Neural cell (in vitro differentiated cells): ENCODE results near the gene ATP2C1. TPM values are rescaled to one million over a fixed set of nuclear protein-coding genes. Genes with fewer than 3 reads are reported as not detected.

Experiments
- H2AFZ ChIP-seq: fragments of 200-600, 300-800 bp; sonication (generic), shearing (Covaris generic); 2 replicates; pipeline ENCODE4 v1.6.0; 2014; ENCODE audit warnings: low read depth, mild to moderate bottlenecking, antibody characterized with exemption, low read length, moderate library complexity
- H3F3A ChIP-seq: fragments of 200-600 bp; shearing (Covaris generic); 2 replicates; pipeline ENCODE4 v1.6.1; 2016; ENCODE audit warnings: mild to moderate bottlenecking, moderate library complexity, mixed read lengths, antibody characterized with exemption, low read length; ENCODE audit not compliant: insufficient read depth, poor library complexity, severe bottlenecking
- H3K27ac ChIP-seq: fragments of 200-600, 300-800 bp; sonication (generic), shearing (Covaris generic); 2 replicates; pipeline ENCODE4 v1.5.1; 2014; ENCODE audit warnings: mild to moderate bottlenecking, low read length, moderate library complexity
- H3K27me3 ChIP-seq: fragments of 300-800, 200-600 bp; sonication (generic), shearing (Covaris generic); 2 replicates; pipeline ENCODE4 v1.6.0; 2014; ENCODE audit warnings: mild to moderate bottlenecking, low read depth, low read length, moderate library complexity; ENCODE audit not compliant: insufficient read depth
- H3K36me3 ChIP-seq: fragments of 300-800, 200-600 bp; sonication (generic), shearing (Covaris generic); 2 replicates; pipeline ENCODE4 v1.5.1; 2014; ENCODE audit warnings: mild to moderate bottlenecking, antibody characterized with exemption, low read length, moderate library complexity; ENCODE audit not compliant: insufficient read depth
- H3K4me2 ChIP-seq: fragments of 300-800, 200-600 bp; sonication (generic), shearing (Covaris generic); 2 replicates; pipeline ENCODE4 v1.6.0; 2014; ENCODE audit warnings: mild to moderate bottlenecking, low read length
- H3K4me3 ChIP-seq: fragments of 300-800, 200-600 bp; sonication (generic), shearing (Covaris generic); 2 replicates; pipeline ENCODE4 v1.5.1; 2014; ENCODE audit warnings: mild to moderate bottlenecking, low read length, moderate library complexity
- H3K79me2 ChIP-seq: fragments of 200-600 bp; shearing (Covaris generic); replicated peaks from 2 replicates; pipeline ENCODE4 v1.6.0; 2014; ENCODE audit warnings: mild to moderate bottlenecking, low read length, moderate library complexity; ENCODE audit not compliant: insufficient read depth
- H3K9ac ChIP-seq: fragments of 300-800, 200-600 bp; sonication (generic), shearing (Covaris generic); 2 replicates; pipeline ENCODE4 v1.6.1; 2016; ENCODE audit warnings: mild to moderate bottlenecking, low read length, mixed read lengths
- H3K9me2 ChIP-seq: fragments of 200-600 bp; shearing (Covaris generic); 2 replicates; pipeline ENCODE4 v1.6.1; 2016; ENCODE audit warnings: mild to moderate bottlenecking, low read length, mixed read lengths; ENCODE audit not compliant: insufficient read depth
- H3K9me3 ChIP-seq: fragments of 200-600, 300-800 bp; sonication (generic), shearing (Covaris generic); 2 replicates; pipeline ENCODE4 v1.6.1; 2016; ENCODE audit warnings: mild to moderate bottlenecking, mixed run types, low read length, moderate library complexity, mixed read lengths
- H4K20me1 ChIP-seq: fragments of 200-600 bp; shearing (Covaris generic); 2 replicates; pipeline ENCODE4 v1.6.1; 2016; ENCODE audit warnings: mild to moderate bottlenecking, mixed run types; ENCODE audit not compliant: insufficient read depth
- EP300 ChIP-seq: fragments of 450-650 bp; conservative IDR thresholded peaks from 2 replicates; pipeline ENCODE4 v1.6.1; 2014; ENCODE audit warnings: antibody characterized with exemption, mild to moderate bottlenecking, moderate library complexity; ENCODE audit not compliant: poor library complexity, severe bottlenecking
- EZH2 ChIP-seq: fragments of 200-600, 300-800 bp; shearing (Covaris generic), sonication (generic); IDR thresholded peaks from 2 replicates; pipeline ENCODE4 v1.6.1; 2014; ENCODE audit warnings: antibody characterized with exemption, low read length, borderline replicate concordance, mild to moderate bottlenecking; ENCODE audit not compliant: insufficient read depth, poor library complexity, severe bottlenecking
- MXI1 ChIP-seq: fragments of 450-650 bp; conservative IDR thresholded peaks from 2 replicates; pipeline ENCODE4 v1.6.1; 2014; ENCODE audit warnings: antibody characterized with exemption, mild to moderate bottlenecking; ENCODE audit not compliant: poor library complexity, severe bottlenecking
- POLR2AphosphoS5 ChIP-seq: IDR thresholded peaks from 2 replicates; pipeline ENCODE4 v1.6.1; 2012
- RAD21 ChIP-seq: fragments of 450-650 bp; conservative IDR thresholded peaks from 2 replicates; pipeline ENCODE4 v1.6.1; 2014; ENCODE audit warnings: antibody characterized with exemption, mild to moderate bottlenecking, moderate library complexity
- SMC3 ChIP-seq: fragments of 450-650 bp; conservative IDR thresholded peaks from 2 replicates; pipeline ENCODE4 v1.6.1; 2014; ENCODE audit warnings: antibody characterized with exemption, mild to moderate bottlenecking, moderate library complexity; ENCODE audit not compliant: poor library complexity
- TAF1 ChIP-seq: IDR thresholded peaks from 2 replicates; pipeline ENCODE4 v1.6.1; 2012; ENCODE audit warnings: low read depth
- polyA plus RNA-seq: library from polyadenylated mRNA; depleted of rRNA; stranded (reverse); fragments of >200 nt; gene quantifications from 2 replicates; pipeline ENCODE4 v1.2.3, GENCODE V29; 2014
- TF ChIP-seq, protein P1 (sequence below): fragments of 450-650 bp; IDR thresholded peaks from 2 replicates; pipeline ENCODE4 v1.5.1; 2014; ENCODE audit warnings: antibody characterized with exemption, mild to moderate bottlenecking, moderate library complexity; ENCODE audit not compliant: poor library complexity, severe bottlenecking
- TF ChIP-seq, protein P2 (sequence below): IDR thresholded peaks from 2 replicates; pipeline ENCODE4 v1.6.1; 2012; ENCODE audit warnings: borderline replicate concordance

The ATP2C1 gene
- polyA plus RNA-seq, 1 donor from 2014 or later = 134 TPM

DNA sequence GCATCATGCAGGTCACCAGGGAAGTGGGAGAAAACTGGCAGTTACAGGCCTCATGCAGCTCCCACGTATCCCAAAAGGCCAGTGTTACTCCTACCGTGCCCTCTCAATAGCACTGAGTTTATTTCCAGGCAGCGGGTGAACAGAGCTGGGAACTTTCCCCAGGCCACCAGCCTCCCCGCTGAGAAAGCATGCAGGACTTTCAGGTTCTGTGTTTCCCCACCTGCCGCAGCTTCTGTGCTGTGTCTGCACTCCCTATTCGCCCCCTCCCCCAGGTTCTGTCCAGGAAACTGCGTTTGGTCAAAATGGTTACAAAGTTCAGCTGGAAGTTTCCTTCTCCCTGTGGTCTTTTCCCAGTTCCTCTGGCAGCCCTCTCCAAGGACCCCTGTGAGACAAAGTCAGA lies 154.1 kb downstream of the ATP2C1 start:
- no peaks in the 10 kb centered on the region for H4K20me1 ChIP-seq
- H3K9me3 ChIP-seq = no peaks in the 10 kb centered on the region
- H3K36me3 ChIP-seq = no peaks in the 10 kb centered on the region
- no peak overlapping the region for H3K9ac ChIP-seq
- H3K4me2 ChIP-seq = no peak overlapping the region
- no peak overlapping the region for H3K27ac ChIP-seq
- no peaks in the 10 kb centered on the region for H3F3A ChIP-seq
- H3K27me3 ChIP-seq = no peaks in the 10 kb centered on the region
- no peak overlapping the region for H3K4me3 ChIP-seq
- TF ChIP-seq EZH2 = no peak
- H3K9me2 ChIP-seq = no peaks in the 10 kb centered on the region
- no peaks in the 10 kb centered on the region for H3K79me2 ChIP-seq
- no peak overlapping the region for H2AFZ ChIP-seq

DNA sequence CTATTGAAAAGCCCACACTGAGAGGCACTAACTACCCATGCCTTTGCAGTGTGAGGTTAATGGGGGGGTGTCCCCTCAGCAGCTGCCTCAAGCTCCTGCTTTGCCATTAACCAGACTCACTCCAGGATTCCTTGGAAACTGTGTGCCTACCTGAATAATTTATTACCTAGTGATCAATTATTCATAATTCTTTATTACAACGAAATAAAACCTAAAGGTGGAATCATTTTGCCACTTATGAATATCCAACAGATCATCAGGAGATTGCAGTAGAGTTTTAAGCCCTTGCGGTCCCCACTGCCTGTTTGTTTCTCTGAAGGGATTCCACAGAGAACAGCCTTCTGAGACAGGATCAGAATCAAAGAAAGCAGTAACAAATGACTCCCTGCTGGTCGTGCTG lies 156.1 kb downstream of the ATP2C1 start:
- H3K27me3 ChIP-seq = no peaks in the 10 kb centered on the region
- TF ChIP-seq, protein P1, sequence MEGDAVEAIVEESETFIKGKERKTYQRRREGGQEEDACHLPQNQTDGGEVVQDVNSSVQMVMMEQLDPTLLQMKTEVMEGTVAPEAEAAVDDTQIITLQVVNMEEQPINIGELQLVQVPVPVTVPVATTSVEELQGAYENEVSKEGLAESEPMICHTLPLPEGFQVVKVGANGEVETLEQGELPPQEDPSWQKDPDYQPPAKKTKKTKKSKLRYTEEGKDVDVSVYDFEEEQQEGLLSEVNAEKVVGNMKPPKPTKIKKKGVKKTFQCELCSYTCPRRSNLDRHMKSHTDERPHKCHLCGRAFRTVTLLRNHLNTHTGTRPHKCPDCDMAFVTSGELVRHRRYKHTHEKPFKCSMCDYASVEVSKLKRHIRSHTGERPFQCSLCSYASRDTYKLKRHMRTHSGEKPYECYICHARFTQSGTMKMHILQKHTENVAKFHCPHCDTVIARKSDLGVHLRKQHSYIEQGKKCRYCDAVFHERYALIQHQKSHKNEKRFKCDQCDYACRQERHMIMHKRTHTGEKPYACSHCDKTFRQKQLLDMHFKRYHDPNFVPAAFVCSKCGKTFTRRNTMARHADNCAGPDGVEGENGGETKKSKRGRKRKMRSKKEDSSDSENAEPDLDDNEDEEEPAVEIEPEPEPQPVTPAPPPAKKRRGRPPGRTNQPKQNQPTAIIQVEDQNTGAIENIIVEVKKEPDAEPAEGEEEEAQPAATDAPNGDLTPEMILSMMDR = no peak
- H3K4me3 ChIP-seq = no peak overlapping the region
- no peak overlapping the region for H2AFZ ChIP-seq
- no peak overlapping the region for H3K9ac ChIP-seq
- H4K20me1 ChIP-seq = no peaks in the 10 kb centered on the region
- H3K4me2 ChIP-seq = no peak overlapping the region
- no peak overlapping the region for H3K27ac ChIP-seq
- no peaks in the 10 kb centered on the region for H3K9me2 ChIP-seq
- no peaks in the 10 kb centered on the region for H3K9me3 ChIP-seq
- no peaks in the 10 kb centered on the region for H3K36me3 ChIP-seq
- H3K79me2 ChIP-seq = no peaks in the 10 kb centered on the region
- no peaks in the 10 kb centered on the region for H3F3A ChIP-seq

DNA sequence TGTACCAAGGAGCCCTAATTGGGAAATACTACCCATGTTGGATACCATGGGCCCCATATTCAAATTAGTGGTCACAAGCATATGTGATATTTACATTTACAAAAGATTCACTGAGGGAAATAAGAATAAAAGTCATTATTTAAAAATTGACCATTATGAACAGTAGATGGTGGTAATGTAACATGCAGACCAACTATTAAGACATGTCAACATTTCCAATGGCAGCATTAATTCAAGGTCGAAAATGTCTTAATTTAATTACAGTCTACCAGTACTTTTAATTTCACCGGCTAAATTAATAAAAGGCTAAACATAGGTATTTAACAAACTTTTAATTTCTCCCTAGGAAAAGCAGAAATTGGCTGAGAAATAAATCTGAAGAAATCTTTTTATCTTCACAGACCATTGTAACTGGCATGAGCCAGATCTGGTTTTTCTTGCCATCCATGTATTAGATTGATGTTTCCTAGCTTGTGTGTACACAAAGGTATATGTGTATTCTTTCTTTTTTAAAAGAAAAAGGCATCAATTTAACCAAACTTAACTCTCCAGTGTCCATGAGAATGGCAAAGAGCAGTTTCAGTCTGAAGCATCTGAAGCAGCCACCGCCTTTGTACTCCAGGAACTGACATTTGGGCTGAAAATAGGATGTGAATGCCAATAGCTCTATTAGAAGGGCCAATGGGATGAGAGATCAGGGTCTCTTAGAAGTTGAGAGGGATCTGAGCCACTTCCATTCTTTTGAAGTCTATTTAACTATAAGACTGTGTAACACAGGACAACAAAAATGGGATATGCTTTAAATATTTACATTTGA lies 159.4 kb downstream of the ATP2C1 start:
- no peaks in the 10 kb centered on the region for H3K36me3 ChIP-seq
- no peak for TF ChIP-seq TAF1
- TF ChIP-seq, protein P2, sequence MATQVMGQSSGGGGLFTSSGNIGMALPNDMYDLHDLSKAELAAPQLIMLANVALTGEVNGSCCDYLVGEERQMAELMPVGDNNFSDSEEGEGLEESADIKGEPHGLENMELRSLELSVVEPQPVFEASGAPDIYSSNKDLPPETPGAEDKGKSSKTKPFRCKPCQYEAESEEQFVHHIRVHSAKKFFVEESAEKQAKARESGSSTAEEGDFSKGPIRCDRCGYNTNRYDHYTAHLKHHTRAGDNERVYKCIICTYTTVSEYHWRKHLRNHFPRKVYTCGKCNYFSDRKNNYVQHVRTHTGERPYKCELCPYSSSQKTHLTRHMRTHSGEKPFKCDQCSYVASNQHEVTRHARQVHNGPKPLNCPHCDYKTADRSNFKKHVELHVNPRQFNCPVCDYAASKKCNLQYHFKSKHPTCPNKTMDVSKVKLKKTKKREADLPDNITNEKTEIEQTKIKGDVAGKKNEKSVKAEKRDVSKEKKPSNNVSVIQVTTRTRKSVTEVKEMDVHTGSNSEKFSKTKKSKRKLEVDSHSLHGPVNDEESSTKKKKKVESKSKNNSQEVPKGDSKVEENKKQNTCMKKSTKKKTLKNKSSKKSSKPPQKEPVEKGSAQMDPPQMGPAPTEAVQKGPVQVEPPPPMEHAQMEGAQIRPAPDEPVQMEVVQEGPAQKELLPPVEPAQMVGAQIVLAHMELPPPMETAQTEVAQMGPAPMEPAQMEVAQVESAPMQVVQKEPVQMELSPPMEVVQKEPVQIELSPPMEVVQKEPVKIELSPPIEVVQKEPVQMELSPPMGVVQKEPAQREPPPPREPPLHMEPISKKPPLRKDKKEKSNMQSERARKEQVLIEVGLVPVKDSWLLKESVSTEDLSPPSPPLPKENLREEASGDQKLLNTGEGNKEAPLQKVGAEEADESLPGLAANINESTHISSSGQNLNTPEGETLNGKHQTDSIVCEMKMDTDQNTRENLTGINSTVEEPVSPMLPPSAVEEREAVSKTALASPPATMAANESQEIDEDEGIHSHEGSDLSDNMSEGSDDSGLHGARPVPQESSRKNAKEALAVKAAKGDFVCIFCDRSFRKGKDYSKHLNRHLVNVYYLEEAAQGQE = no peak
- TF ChIP-seq, protein P1 = peak; percentile 57
- TF ChIP-seq EZH2 = no peak
- peak; percentile 53 for TF ChIP-seq SMC3
- no peak for TF ChIP-seq EP300
- peak; percentile 65 for TF ChIP-seq RAD21
- no peak for TF ChIP-seq MXI1
- no peak for TF ChIP-seq POLR2AphosphoS5
- H3K4me2 ChIP-seq = no peak overlapping the region
- H3F3A ChIP-seq = no peaks in the 10 kb centered on the region
- no peak overlapping the region for H3K27ac ChIP-seq
- no peaks in the 10 kb centered on the region for H3K9me2 ChIP-seq
- no peaks in the 10 kb centered on the region for H3K79me2 ChIP-seq
- H3K9ac ChIP-seq = no peak overlapping the region
- no peak overlapping the region for H3K4me3 ChIP-seq
- no peaks in the 10 kb centered on the region for H4K20me1 ChIP-seq
- H3K9me3 ChIP-seq = no peaks in the 10 kb centered on the region
- H3K27me3 ChIP-seq = no peaks in the 10 kb centered on the region
- no peak overlapping the region for H2AFZ ChIP-seq
